Erythroblast (primary cell): Measurements from ENCODE around the gene PCNT.

Source experiments
- GATA1 ChIP-seq: IDR thresholded peaks from 2 replicates; pipeline ENCODE4 v1.6.1; 2011; ENCODE audit warnings: low read depth, mild to moderate bottlenecking, control low read depth, low read length, moderate library complexity
- POLR2A ChIP-seq: IDR thresholded peaks from 2 replicates; pipeline ENCODE4 v1.6.1; 2011; ENCODE audit warnings: mild to moderate bottlenecking, low read length

DNA sequence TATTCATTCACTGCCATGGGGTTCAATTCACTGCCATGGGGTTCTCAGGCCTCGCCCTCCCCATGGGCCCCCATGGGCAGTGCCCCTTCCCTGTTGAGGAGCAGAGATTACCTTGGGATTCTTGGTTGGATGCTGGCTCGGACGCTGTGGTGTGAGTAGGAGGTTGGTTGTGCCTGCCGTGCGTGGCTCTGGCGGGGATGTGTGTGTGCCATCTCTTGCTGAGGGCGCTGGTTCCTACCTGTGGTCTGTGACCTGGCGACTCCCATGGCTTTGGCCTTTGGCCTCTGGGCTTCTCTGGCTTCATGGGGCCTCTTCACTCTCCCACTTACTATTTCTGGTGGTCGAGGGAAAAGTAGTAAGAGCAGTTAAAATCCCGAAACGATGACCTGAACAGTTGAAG is 42.1 kb downstream of the PCNT start:
- TF ChIP-seq GATA1 (no peak), POLR2A (no peak)
